ENCODE data around the gene TNFRSF18.

- TF ChIP-seq, protein P1, sequence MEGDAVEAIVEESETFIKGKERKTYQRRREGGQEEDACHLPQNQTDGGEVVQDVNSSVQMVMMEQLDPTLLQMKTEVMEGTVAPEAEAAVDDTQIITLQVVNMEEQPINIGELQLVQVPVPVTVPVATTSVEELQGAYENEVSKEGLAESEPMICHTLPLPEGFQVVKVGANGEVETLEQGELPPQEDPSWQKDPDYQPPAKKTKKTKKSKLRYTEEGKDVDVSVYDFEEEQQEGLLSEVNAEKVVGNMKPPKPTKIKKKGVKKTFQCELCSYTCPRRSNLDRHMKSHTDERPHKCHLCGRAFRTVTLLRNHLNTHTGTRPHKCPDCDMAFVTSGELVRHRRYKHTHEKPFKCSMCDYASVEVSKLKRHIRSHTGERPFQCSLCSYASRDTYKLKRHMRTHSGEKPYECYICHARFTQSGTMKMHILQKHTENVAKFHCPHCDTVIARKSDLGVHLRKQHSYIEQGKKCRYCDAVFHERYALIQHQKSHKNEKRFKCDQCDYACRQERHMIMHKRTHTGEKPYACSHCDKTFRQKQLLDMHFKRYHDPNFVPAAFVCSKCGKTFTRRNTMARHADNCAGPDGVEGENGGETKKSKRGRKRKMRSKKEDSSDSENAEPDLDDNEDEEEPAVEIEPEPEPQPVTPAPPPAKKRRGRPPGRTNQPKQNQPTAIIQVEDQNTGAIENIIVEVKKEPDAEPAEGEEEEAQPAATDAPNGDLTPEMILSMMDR (IDR thresholded peaks at IDR 0.05) = no peak
- TF ChIP-seq POLR2A (IDR thresholded peaks at IDR 0.05; ENCODE audit: low read depth) = no peak
- TF ChIP-seq POLR2AphosphoS5 (IDR thresholded peaks at IDR 0.05) = no peak
- no peak for TF ChIP-seq EP300 (IDR thresholded peaks at IDR 0.05)
Measured at GRCh38 chr1:1177452-1178206, 28.8 kb downstream of the TNFRSF18 start.

Measured in esophagus muscularis mucosa (tissue), 4 donors.